Measurements from ENCODE around the gene MFAP5.

DNA sequence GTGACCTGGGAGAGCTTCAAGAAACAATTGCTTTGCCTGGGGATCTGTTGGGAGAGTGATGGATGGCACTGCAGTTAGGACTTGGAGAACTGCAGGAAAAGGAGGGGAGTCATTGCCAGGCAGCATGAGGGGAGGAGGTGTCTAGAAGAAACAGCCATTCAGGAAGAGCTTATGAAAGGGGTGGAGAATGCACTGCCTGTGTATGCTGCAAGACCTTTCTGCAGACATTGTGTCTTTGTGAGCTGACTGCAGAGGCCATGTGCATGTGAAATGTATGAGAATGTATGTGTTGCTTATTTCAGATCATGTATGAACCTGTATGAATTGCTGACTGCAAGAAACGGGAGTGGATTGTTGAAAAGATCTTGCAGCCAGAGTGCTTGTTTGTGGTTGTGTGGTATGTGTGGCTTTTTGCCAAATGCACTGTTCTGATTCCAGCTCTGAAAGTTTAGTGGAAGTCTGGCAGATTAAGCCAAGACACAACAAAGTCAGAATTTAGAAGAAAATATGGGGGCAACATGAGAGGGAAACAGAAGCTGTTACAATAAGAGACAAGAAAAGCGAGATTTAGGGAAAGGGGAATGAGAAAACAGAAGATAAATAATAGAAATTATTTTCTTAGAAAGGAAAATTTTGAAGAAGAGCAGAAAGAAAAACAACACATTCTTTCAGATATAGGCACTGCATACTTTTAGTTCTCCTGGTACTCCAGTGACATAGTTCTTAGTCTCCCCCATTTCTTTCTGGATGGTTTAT lies 25.4 kb upstream of the MFAP5 start:
- TF ChIP-seq TOX (CRISPR knock-in tag; IDR thresholded peaks at IDR 0.05; ENCODE audit: borderline replicate concordance) (no peak), PPARA (CRISPR knock-in tag; IDR thresholded peaks at IDR 0.05; ENCODE audit: borderline replicate concordance) (no peak)

All from SK-N-SH treated with all-trans-retinoic acid at 6 μM for 48 hours (cell line).